ENCODE data around the gene RPS2.

RPS2 gene

DNA sequence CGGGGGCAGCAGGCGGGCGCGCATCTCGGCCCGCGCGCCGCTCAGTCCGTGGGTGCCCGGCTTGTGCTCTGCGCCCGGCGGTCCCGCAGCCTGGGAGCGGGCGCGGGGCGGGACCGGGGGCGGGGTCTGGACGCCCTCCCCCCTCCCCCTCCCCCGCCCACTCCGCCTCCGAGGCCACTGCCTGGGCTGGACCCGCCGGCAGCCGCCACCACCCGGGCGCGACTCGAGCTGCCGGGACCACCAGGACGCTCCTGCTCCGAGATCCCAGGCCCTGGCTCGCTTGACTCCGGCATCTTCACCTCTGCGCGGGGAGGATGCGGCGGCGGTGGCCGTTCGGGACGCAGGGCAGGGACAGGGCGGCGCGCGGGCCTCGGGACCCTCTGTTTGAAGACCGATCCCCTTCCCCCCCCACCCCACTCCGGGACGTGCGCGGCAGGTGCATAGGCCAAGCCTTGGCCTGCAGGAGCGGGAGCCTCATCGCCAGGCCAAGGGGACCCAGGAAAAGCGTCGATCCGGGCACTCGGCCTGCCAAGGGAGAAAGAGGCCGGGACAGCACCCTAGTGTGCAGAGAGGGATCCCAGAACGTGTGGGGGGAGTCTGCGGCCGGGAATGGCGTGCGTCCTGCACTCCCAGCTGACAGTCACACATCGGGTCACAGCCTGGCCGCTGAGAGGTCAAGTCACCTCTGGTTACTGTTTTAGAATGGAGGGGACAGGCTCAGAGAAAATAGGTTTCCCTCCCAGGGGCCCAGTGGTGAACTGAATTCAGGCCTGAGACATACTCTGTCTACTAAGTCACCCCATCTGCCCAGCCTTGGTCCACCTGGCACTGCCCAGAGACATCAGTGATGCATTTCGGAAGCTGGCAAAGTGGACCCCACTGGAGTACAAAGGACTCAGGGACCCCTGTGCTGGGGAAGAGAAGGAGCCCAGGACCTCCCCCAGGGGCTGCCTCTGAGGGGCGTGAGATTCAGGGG lies 46.0 kb downstream of the RPS2 start, which contains the start of gene HS3ST6:
TSS of gene HS3ST6 (minus strand) at position 65 of the 976 bp plus-strand sequence. CDS start 92 bp downstream, outside the sequence.
- DNase-seq: no peak

DNA sequence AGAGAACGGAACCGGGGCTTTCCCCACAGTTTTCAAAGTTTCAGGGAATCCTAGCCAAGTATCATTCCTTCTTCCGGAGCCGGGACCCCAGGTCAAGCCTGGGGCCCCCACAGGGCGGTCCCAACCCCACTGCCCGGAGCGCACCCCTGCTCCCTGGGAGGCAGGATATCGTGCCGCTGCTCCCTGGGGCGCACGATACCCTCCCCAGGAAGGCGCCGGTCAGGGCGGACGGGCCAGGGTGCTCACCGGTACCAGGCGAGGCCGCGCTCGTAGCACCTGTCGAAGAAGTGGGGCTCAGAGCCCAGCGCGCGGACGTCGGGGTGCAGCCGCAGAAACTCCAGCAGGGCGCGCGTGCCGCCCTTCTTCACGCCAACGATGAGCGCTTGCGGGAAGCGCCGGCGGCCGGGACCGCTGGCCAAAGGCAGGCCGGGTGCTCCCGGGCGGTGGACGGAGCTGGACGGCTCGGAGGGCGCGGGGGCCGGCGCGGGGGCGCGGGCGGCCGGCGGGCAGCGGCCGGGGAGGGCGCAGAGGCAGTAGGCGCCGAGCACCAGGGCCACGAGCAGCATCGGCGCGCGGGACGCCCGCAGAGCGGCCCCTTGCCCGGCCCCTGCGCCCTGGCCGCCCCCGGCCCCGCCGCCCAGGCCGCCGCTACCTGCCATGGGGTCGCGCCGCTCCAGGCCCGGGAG lies 46.8 kb downstream of the RPS2 start:
- DNase-seq: no peak

DNA sequence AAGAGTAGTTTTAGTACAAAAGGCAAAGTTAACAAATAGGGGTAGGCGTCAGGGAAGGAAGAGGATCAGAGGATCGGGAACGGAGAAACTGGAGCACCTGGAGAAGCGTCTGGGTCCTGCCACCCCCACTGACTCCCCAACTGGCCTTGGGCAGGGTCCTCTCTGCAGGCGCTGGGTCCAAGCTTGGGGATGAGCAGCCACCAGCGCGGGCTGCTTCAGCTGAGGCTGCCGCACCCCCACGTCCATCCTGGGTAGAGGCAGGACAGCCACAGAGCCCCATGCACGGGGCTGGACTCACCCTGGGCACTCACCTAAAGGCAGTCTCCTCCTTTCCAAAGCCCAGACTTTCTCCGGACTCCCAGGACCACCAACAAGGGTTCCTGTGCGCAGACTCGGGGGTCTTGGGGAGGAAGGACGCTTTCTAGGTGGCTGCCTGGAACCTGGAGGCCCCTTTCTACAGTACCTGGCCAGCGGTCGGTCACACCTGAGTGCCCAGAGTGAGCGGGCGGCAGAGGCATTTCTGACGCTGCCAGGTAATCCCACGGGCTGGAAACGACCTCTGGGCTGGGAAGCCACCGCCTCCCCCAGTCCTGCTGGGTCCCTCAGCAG lies 47.5 kb downstream of the RPS2 start:
- no peak for DNase-seq

DNA sequence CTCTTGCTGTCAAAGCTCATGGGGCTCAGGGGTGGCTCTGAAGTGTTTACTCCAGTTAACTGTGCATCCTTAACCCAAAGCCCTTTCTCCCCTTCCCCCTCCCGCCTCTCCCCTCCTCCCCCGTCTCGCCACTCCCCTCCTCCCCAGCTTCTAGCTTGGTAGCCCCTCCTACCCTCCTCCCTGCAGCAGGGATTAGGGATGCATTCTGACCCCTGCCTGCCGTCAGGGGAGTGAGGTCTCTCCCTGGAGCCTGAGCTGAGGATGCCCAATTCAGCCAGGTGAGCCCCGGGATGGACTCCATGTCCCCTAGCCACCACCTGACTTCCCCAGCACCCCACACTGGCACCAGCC lies 48.0 kb downstream of the RPS2 start:
- no peak for DNase-seq

DNA sequence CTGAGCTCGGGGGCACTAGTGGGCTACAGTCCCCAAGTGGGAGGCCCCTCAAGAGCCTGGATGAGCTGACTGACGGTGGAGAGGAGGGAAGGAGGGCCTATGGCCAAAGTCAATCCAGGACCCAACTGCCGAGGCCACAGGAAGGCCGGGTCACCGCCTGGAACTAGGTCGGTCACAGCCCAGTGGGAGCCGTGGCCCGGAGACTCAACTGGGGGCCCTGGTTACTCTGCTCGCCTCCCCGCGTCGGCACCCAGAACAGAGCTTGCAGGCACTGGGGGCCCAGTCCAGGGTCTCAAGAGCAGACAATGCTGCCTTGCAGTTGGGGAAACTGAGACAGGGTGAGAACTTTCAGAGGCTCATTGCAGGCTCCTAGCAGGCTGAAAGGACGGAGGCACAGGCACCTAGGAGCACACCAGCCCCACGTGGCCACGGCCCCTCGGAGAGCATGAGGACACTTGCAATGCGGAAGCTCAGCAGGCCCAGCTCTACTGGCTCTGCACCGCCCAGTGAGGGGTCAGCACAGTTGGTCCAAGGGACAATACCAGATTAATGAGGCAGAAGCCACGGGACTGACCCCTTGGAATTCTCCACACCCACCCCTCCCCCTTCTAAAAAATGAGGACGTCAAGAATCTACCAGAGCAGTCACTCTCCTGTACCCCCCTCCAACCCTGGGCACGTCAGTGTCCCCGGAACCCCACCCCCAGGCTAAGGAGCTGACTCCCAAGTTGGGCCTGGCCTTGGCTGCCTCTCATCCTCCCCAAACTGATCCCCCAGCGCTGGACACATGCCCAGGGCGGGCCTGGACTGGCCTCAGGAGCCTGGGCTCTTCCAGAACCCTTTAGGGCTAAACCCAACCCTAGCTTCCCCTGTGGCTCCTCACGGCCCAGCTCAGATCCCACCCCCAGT lies 48.6 kb downstream of the RPS2 start:
- no peak for DNase-seq

DNA sequence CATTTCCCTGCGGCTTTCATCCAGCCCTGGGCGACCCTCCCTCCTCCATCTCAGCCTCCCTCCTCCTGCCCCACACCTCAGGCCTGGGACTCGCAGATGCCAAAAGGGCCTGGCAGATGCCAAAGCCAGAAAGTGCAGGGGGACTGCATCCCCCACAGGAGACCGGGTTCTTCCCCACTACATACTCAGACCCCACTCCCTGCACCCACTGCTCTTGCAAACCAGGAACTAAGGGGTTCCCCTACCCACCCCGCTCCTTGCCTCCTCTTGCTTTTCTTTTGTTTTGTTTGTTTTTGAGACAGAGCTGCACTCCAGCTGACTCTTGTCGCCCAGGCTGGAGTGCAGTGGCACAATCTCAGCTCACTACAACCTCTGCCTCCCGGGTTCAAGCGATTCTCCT lies 49.6 kb downstream of the RPS2 start:
- no peak for DNase-seq

DNA sequence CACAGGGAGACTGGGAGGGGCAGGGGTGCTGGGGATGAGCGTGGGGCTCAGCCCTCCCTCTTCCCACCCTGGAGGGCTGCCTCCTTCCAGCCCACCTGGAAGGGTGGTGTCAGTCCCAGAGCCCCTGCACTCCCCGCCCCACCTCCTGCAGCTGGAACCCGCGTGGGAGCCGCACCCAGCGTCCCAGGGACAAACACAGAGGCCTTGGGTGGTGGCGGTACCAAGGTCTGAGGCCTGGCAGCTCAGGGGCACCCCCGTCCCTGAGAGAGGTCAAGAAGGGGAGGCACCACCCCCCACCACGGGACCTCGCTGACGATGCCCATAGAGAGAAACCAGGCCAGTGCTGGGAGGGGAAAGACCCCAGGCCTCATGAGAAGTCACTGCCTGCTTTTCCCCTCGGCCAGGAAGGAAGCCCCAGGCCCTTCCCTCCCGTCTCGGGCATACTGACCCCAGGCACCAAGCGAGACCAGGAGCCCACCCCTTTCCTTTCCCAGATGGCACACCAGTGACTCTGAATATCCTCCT lies 50.5 kb downstream of the RPS2 start:
- no peak for DNase-seq

DNA sequence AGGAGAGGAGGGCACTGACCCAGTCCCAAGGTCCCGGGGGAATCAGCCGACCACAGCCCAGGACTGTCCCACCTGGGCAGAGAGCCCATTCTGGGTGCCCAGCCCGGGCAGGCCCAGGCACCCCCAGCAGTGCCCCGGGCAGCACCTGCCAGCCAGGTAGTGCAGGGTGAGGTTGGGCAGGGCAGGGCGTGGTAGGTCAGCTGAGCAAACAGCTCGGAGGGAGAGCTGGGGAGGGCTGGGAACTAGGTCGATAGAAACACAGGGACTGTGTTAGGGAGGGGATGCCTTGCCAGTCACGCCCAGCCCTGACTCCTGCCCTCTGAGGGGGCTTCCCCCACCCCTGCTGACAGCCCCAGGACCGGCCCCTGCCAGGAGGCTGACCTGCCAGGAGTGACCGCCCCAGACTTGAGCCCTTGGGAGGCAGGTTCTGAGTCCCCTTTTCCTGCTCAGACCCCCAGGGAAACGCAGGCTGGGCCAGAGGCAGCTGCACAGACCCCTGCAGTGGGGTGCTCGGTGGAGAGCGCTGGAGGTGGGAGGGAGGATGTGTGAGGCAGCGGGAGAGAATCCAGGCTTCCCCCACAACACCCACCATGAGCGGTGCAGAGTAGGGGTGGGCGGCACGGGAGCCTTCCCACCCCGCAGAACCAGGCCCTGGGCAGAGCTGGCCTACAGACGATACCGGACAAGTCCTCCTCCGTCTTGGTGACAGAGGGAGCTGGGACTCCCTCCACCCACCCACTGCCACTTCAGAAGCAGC lies 51.1 kb downstream of the RPS2 start:
- no peak for DNase-seq

DNA sequence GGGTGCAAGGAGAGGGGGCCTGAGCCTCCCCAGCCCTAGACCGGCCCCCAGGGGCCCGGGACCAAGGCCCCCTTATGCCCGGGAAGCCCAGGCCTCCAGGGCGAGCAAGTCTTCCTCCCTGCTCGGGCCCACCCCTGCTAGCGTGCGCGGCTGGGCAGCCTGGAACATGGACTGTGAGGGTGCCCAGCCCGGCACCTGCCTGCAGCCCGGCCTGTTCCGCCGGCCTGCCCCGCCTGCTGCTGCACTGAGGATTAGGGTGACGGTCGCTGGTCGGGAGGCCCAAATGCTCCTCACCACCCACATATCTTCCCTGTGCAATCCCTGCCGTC lies 52.4 kb downstream of the RPS2 start:
- DNase-seq: no peak
